HEK293 (cell line): Measurements from ENCODE around the gene MARVELD3.

Source experiments
- CTCF ChIA-PET: fragments of 350-600 bp; formaldehyde crosslinking; extraction: SDS; loops from one replicate; lab custom pipeline; 2021; ENCODE audit warnings: antibody characterized with exemption; lab: Yijun Ruan, JAX
- POLR2A ChIA-PET: fragments of 300-600 bp; formaldehyde crosslinking; extraction: SDS; loops from one replicate; lab custom pipeline; 2020; ENCODE audit warnings: antibody characterized with exemption, inconsistent platforms; lab: Yijun Ruan, JAX
- H3K27ac ChIP-seq: fragments of 200-500 bp; sonication (Bioruptor generic); 2 replicates; pipeline ENCODE4 v1.5.1; 2014; ENCODE audit warnings: low read depth, low read length, control low read depth, inconsistent platforms; ENCODE audit errors: extremely low read depth
- H3K36me3 ChIP-seq, 2 experiments: fragments of 200-500 bp in 1 of 2; sonication (Bioruptor generic) in 1 of 2; 1 replicate in 1 of 2; 2 replicates in 1 of 2; pipeline ENCODE4 v1.5.1; 2014 to 2017; ENCODE audit warnings: inconsistent platforms in 2 of 2, low read length in 2 of 2; ENCODE audit not compliant: control insufficient read depth in 2 of 2, insufficient read depth in 1 of 2
- H3K4me1 ChIP-seq: fragments of 200-500 bp; sonication (Bioruptor generic); 2 replicates; pipeline ENCODE4 v1.5.1; 2014; ENCODE audit warnings: mild to moderate bottlenecking, low read length, inconsistent platforms; ENCODE audit not compliant: control insufficient read depth, insufficient read depth
- H3K4me3 ChIP-seq: 2 replicates; pipeline ENCODE4 v1.5.1; 2011; ENCODE audit warnings: low read depth, mild to moderate bottlenecking, control low read depth, low read length, moderate library complexity
- H3K9me3 ChIP-seq: fragments of 200-500 bp; sonication (Bioruptor generic); 2 replicates; pipeline ENCODE4 v1.5.1; 2014; ENCODE audit warnings: low read depth, low read length, inconsistent platforms; ENCODE audit not compliant: control insufficient read depth, insufficient read depth
- HOXA7 ChIP-seq: sonication (generic); formaldehyde crosslinking; IDR thresholded peaks from 2 replicates; pipeline ENCODE4 v1.8.1; 2022; ENCODE audit warnings: missing genetic modification reagents, borderline replicate concordance
- KLF9 ChIP-seq: fragments of 450-650 bp; formaldehyde crosslinking; IDR thresholded peaks from 2 replicates; pipeline ENCODE4 v1.5.1; 2016; ENCODE audit warnings: missing biosample characterization, missing genetic modification characterization, low read depth
- MEIS1 ChIP-seq: sonication (generic); formaldehyde crosslinking; IDR thresholded peaks from 2 replicates; pipeline ENCODE4 v1.8.1; 2022; ENCODE audit warnings: missing genetic modification reagents, mild to moderate bottlenecking, borderline replicate concordance
- PATZ1 ChIP-seq: fragments of 450-650 bp; formaldehyde crosslinking; IDR thresholded peaks from 2 replicates; pipeline ENCODE4 v1.5.1; 2016; ENCODE audit warnings: missing biosample characterization, missing genetic modification characterization
- PRDM10 ChIP-seq: fragments of 450-650 bp; formaldehyde crosslinking; IDR thresholded peaks from 2 replicates; pipeline ENCODE4 v1.5.1; 2016; ENCODE audit warnings: missing biosample characterization, missing genetic modification characterization
- SCRT2 ChIP-seq: fragments of 450-650 bp; formaldehyde crosslinking; IDR thresholded peaks from 2 replicates; pipeline ENCODE4 v1.5.1; 2016; ENCODE audit warnings: missing biosample characterization, missing genetic modification characterization
- SETDB1 ChIP-seq: IDR thresholded peaks from one replicate; pipeline ENCODE4 v1.6.1; 2017; ENCODE audit warnings: mild to moderate bottlenecking, low read length, moderate library complexity, mixed read lengths; ENCODE audit not compliant: insufficient read length
- ZBTB20 ChIP-seq: fragments of 450-650 bp; formaldehyde crosslinking; IDR thresholded peaks from 2 replicates; pipeline ENCODE4 v1.5.1; 2016; ENCODE audit warnings: missing biosample characterization, missing genetic modification characterization
- ZBTB26 ChIP-seq: fragments of 450-650 bp; formaldehyde crosslinking; optimal IDR thresholded peaks from 2 replicates; pipeline ENCODE3; 2016; ENCODE audit warnings: missing biosample characterization, mild to moderate bottlenecking, missing genetic modification characterization
- ZBTB7A ChIP-seq: fragments of 450-650 bp; formaldehyde crosslinking; IDR thresholded peaks from 2 replicates; pipeline ENCODE4 v1.5.1; 2016; ENCODE audit warnings: low read depth, missing biosample characterization, missing genetic modification characterization
- ZEB2 ChIP-seq: fragments of 450-650 bp; formaldehyde crosslinking; IDR thresholded peaks from 2 replicates; pipeline ENCODE4 v1.5.1; 2016; ENCODE audit warnings: missing biosample characterization, missing genetic modification characterization
- ZFHX2 ChIP-seq: fragments of 450-650 bp; formaldehyde crosslinking; conservative IDR thresholded peaks from 2 replicates; pipeline ENCODE4 v1.5.1; 2016; ENCODE audit warnings: missing biosample characterization, missing genetic modification characterization
- ZFP3 ChIP-seq: fragments of 450-650 bp; formaldehyde crosslinking; IDR thresholded peaks from 2 replicates; pipeline ENCODE4 v1.5.1; 2016; ENCODE audit warnings: low read depth, missing biosample characterization, missing genetic modification characterization
- ZNF133 ChIP-seq: fragments of 450-650 bp; formaldehyde crosslinking; IDR thresholded peaks from 2 replicates; pipeline ENCODE4 v1.5.1; 2016; ENCODE audit warnings: missing biosample characterization, missing genetic modification characterization
- ZNF16 ChIP-seq: fragments of 450-650 bp; formaldehyde crosslinking; IDR thresholded peaks from 2 replicates; pipeline ENCODE4 v1.5.1; 2016; ENCODE audit warnings: low read depth, missing biosample characterization, missing genetic modification characterization
- ZNF174 ChIP-seq: fragments of 450-650 bp; formaldehyde crosslinking; IDR thresholded peaks from 2 replicates; pipeline ENCODE4 v1.5.0; 2017; ENCODE audit warnings: missing biosample characterization, mild to moderate bottlenecking, missing genetic modification characterization
- ZNF335 ChIP-seq: fragments of 450-650 bp; formaldehyde crosslinking; conservative IDR thresholded peaks from 2 replicates; pipeline ENCODE4 v1.5.1; 2016; ENCODE audit warnings: missing biosample characterization, missing genetic modification characterization
- ZNF391 ChIP-seq: fragments of 450-650 bp; formaldehyde crosslinking; IDR thresholded peaks from 2 replicates; pipeline ENCODE4 v1.5.1; 2016; ENCODE audit warnings: low read depth, missing biosample characterization, missing genetic modification characterization, borderline replicate concordance
- ZNF398 ChIP-seq: fragments of 450-650 bp; formaldehyde crosslinking; IDR thresholded peaks from 2 replicates; pipeline ENCODE4 v1.5.1; 2017; ENCODE audit warnings: missing biosample characterization, missing genetic modification characterization
- ZNF561 ChIP-seq: fragments of 450-650 bp; IDR thresholded peaks from 2 replicates; pipeline ENCODE4 v1.5.1; 2018; ENCODE audit warnings: missing biosample characterization, missing genetic modification characterization, borderline replicate concordance
- ZNF580 ChIP-seq: fragments of 450-650 bp; formaldehyde crosslinking; IDR thresholded peaks from 2 replicates; pipeline ENCODE4 v1.5.1; 2016; ENCODE audit warnings: missing biosample characterization, missing genetic modification characterization
- ZNF776 ChIP-seq: fragments of 450-650 bp; formaldehyde crosslinking; IDR thresholded peaks from 2 replicates; pipeline ENCODE4 v1.5.0; 2017; ENCODE audit warnings: missing biosample characterization, missing genetic modification characterization, borderline replicate concordance
- ZNF777 ChIP-seq: fragments of 450-650 bp; formaldehyde crosslinking; IDR thresholded peaks from 2 replicates; pipeline ENCODE4 v1.5.1; 2017; ENCODE audit warnings: missing biosample characterization, missing genetic modification characterization, borderline replicate concordance
- ZNF843 ChIP-seq: fragments of 450-650 bp; formaldehyde crosslinking; IDR thresholded peaks from 2 replicates; pipeline ENCODE4 v1.5.1; 2016; ENCODE audit warnings: missing biosample characterization, missing genetic modification characterization
- ZXDB ChIP-seq: fragments of 450-650 bp; formaldehyde crosslinking; IDR thresholded peaks from 2 replicates; pipeline ENCODE4 v1.5.1; 2016; ENCODE audit warnings: missing biosample characterization, missing genetic modification characterization

Gene MARVELD3

GRCh38 chr16:71626018-71626857 is at the start of gene MARVELD3:
Gene MARVELD3 (plus strand): TSS chr16:71626184. CDS start chr16:71626230, 46 bp downstream.
- POLR2A ChIA-PET, result no interaction called here
- Histone ChIP-seq H3K9me3 (no peaks in the 10 kb centered on the region), H3K4me1 (peaks cover 2% of the 10 kb centered on the region; the same call in 1 of the 2 replicates), H3K36me3 (peaks cover 0 to 11% of the 10 kb centered on the region in 2 experiments; a peak in 2 of 3 replicates), H3K4me3 (peak within 1 kb of the TSS; percentile 69), H3K27ac (peak within 1 kb of the TSS; percentile 70; the same call in 1 of the 2 replicates)
- CTCF ChIA-PET, result interaction anchor here (1.1 kb wide), 1 partner anchor 170 kb away, joined by 4 read pairs; no protein-coding TSS in a partner anchor
- 0 out of 2 replicates have a peak, but pooled peaks have one; percentile 57 for TF ChIP-seq ZBTB7A
- peak; percentile 94 for TF ChIP-seq PRDM10 (tag by site-specific recombination)
- TF ChIP-seq ZFP3 (tag by site-specific recombination), result no peak
- no peak for TF ChIP-seq SETDB1
- TF ChIP-seq PATZ1 (tag by site-specific recombination), result peak; percentile 77
- no peak for TF ChIP-seq ZFHX2
- TF ChIP-seq ZXDB, result peak; percentile 98
- TF ChIP-seq ZNF16 (tag by site-specific recombination), result no peak
- TF ChIP-seq MEIS1 (CRISPR knock-in tag), result no peak
- peak; percentile 88 for TF ChIP-seq ZNF777 (tag by site-specific recombination)
- TF ChIP-seq ZNF391 (tag by site-specific recombination), result peak; percentile 27; the same call in 1 of the 2 replicates
- TF ChIP-seq ZEB2 (tag by site-specific recombination), result peak; percentile 85
- TF ChIP-seq ZNF580 (tag by site-specific recombination), result no peak
- no peak for TF ChIP-seq ZNF776 (tag by site-specific recombination)
- TF ChIP-seq ZNF335 (tag by site-specific recombination), result peak; percentile 77; the same call in 1 of the 2 replicates
- peak; percentile 96 for TF ChIP-seq SCRT2
- TF ChIP-seq ZNF398 (tag by site-specific recombination), result peak; percentile 24; the same call in 1 of the 2 replicates
- no peak for TF ChIP-seq HOXA7 (CRISPR knock-in tag)
- TF ChIP-seq KLF9 (tag by site-specific recombination), result peak; percentile 78
- TF ChIP-seq ZNF174, result 0 out of 2 replicates have a peak, but pooled peaks have one; percentile 42
- TF ChIP-seq ZNF843, result no peak
- 0 out of 2 replicates have a peak, but pooled peaks have one; percentile 53 for TF ChIP-seq ZNF561 (tag by site-specific recombination)
- peak; percentile 93 for TF ChIP-seq ZBTB20
- TF ChIP-seq ZNF133, result no peak
- peak; percentile 86 for TF ChIP-seq ZBTB26 (tag by site-specific recombination)
